Measurements from ENCODE around the gene STK11IP. TPM values are rescaled to one million over a fixed set of nuclear protein-coding genes. Genes with fewer than 3 reads are reported as not detected.

The STK11IP gene
- total and polyA plus RNA-seq, 2 of the 4 experiments (the other 2 are of a cell fraction): 14.5 to 19.7 TPM

DNA sequence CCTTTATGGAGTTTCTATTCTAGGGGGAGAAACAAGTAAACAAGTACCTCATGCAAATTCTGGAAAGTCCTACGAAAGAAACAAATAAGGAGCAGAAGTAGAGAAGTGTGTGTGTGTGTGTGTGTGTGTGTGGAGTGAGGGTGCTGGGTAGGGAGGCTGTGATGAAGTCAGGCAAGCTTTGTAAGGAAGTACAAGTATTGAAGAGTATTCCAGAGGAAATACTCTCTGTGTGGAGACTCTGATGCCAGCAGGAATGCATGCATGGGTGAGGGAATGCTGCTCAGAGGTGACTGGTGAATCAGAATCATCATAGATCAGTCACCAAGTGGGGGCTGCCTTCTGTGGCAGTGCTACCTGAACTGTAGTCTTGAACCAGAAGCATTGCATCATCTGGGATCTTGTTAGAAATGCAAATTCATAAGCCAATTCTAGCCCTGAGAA, 64.3 kb downstream of the STK11IP start (continued):
- TF ChIP-seq, protein P1, sequence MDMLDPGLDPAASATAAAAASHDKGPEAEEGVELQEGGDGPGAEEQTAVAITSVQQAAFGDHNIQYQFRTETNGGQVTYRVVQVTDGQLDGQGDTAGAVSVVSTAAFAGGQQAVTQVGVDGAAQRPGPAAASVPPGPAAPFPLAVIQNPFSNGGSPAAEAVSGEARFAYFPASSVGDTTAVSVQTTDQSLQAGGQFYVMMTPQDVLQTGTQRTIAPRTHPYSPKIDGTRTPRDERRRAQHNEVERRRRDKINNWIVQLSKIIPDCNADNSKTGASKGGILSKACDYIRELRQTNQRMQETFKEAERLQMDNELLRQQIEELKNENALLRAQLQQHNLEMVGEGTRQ (IDR thresholded peaks at IDR 0.05; ENCODE audit: low read depth, low read length): no peak
- TF ChIP-seq RCOR1 (IDR thresholded peaks at IDR 0.05; ENCODE audit: insufficient replicate concordance, low read length) (no peak), MAFK (IDR thresholded peaks at IDR 0.05; ENCODE audit: low read depth, low read length) (no peak), RAD21 (IDR thresholded peaks at IDR 0.05; ENCODE audit: low read length) (no peak)

DNA sequence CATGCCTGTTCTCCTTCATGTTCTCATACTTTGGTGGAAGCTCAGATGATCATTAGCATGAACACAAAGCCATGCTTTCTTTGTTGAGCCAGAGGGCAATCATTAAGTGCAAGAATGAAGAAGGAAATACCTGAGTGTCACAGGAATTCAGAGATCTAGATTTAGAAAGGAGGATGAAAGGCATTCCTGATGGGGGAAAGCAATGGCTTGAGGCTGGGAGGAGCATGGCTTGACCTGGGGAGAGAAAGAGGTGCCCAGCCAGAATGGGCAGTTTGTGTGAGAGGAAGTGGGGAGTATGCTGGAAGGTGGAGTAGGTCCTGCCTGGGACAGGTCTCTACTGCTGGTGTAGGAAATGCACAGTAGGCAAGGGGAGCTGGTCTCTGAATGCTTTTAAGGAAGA, 64.9 kb downstream of the STK11IP start:
- Histone ChIP-seq H3K4me3 (ENCODE audit: insufficient read depth, low read depth, low read length) (no peak overlapping the region), H4K8ac (ENCODE audit: low read depth in 2 of 2, low read length in 2 of 2) (0 out of 4 replicates have a peak overlapping the region, but pooled peaks of 1 of the 2 experiments have one; percentile 35), H2BK20ac (ENCODE audit: low read depth, low read length) (no peak overlapping the region), H3K9ac (ENCODE audit: low read depth, low read length) (no peak overlapping the region), H3K18ac (ENCODE audit: low read depth, low read length) (no peak overlapping the region), H4K91ac (ENCODE audit: insufficient read depth, low read depth, low read length) (no peak overlapping the region), H2AK9ac (replicated peaks; ENCODE audit: low read depth, low read length, poor library complexity) (no peak overlapping the region), H2BK15ac (ENCODE audit: low read depth, low read length) (no peak overlapping the region), H2AK5ac (ENCODE audit: low read depth, low read length) (no peak overlapping the region), H3K14ac (replicated peaks; ENCODE audit: low read depth, low read length) (no peak overlapping the region; the same call in 1 of the 2 replicates), H3K9me1 (ENCODE audit: insufficient read depth, low read length) (no peaks in the 10 kb centered on the region), H3K79me1 (ENCODE audit: low read depth in 1 of 2, low read length in 2 of 2) (no peaks in the 10 kb centered on the region), H3K27me3 (ENCODE audit: control insufficient read depth, insufficient read depth, low read length) (peaks cover 12% of the 10 kb centered on the region), H2BK5ac (ENCODE audit: low read depth, low read length, poor library complexity, severe bottlenecking) (no peak overlapping the region), H3K4me1 (ENCODE audit: control insufficient read depth, insufficient read depth, low read length) (peaks cover 4% of the 10 kb centered on the region; the same call in 1 of the 2 replicates), H4K5ac (ENCODE audit: low read depth, low read length) (no peak overlapping the region), H2AFZ (replicated peaks; ENCODE audit: low read length, poor library complexity) (peak overlapping the region; percentile 56), H3K36me3 (ENCODE audit: control insufficient read depth, insufficient read depth, low read length) (no peaks in the 10 kb centered on the region), H3K27ac (ENCODE audit: insufficient read depth, low read length) (no peak overlapping the region), H4K20me1 (ENCODE audit: insufficient read depth, low read length) (no peaks in the 10 kb centered on the region), H3K23ac (ENCODE audit: low read depth, low read length) (no peak overlapping the region; the same call in 1 of the 2 replicates), H3K56ac (ENCODE audit: extremely low read depth, insufficient read depth, low read length) (no peak overlapping the region), H2BK120ac (ENCODE audit: low read depth, low read length) (no peak overlapping the region), H3K4ac (ENCODE audit: low read depth, low read length) (no peak overlapping the region), H3K9me3 (ENCODE audit: control insufficient read depth, insufficient read depth, low read length) (peaks cover 4% of the 10 kb centered on the region), H3K4me2 (ENCODE audit: low read depth, low read length) (no peak overlapping the region)
- BruUV-seq (replicated peaks): no TSS peak
- ChIA-PET CTCF (no interaction called here), POLR2A (ENCODE audit: unreplicated experiment) (no interaction called here)
- in situ Hi-C loops (cut with MboI; ENCODE audit: low sequenced_read_pairs) (no loop called here), dilution Hi-C loops (cut with HindIII; ENCODE audit: low sequenced_read_pairs, unreplicated experiment) (no loop called here), intact Hi-C loops (cut with micrococcal nuclease) (no loop called here)
- DNase-seq: no peak
- ATAC-seq (ENCODE audit: low read depth): no peak
- TF ChIP-seq CHD1 (IDR thresholded peaks at IDR 0.05; ENCODE audit: low read depth, low read length) (no peak), MXI1 (IDR thresholded peaks at IDR 0.05; ENCODE audit: borderline replicate concordance, low read depth, low read length) (no peak), NFE2L2 (IDR thresholded peaks at IDR 0.05; ENCODE audit: low read depth, low read length) (no peak), SMC3 (IDR thresholded peaks at IDR 0.05; ENCODE audit: low read depth, low read length) (no peak), BHLHE40 (IDR thresholded peaks at IDR 0.05; ENCODE audit: low read depth, low read length) (no peak), FOS (IDR thresholded peaks at IDR 0.05; ENCODE audit: low read depth, low read length) (no peak), MAZ (IDR thresholded peaks at IDR 0.05; ENCODE audit: borderline replicate concordance, low read depth, low read length) (no peak), RFX5 (IDR thresholded peaks at IDR 0.05; ENCODE audit: low read depth, low read length) (no peak), RCOR1 (IDR thresholded peaks at IDR 0.05; ENCODE audit: insufficient replicate concordance, low read length) (no peak)
- TF ChIP-seq, protein P2, sequence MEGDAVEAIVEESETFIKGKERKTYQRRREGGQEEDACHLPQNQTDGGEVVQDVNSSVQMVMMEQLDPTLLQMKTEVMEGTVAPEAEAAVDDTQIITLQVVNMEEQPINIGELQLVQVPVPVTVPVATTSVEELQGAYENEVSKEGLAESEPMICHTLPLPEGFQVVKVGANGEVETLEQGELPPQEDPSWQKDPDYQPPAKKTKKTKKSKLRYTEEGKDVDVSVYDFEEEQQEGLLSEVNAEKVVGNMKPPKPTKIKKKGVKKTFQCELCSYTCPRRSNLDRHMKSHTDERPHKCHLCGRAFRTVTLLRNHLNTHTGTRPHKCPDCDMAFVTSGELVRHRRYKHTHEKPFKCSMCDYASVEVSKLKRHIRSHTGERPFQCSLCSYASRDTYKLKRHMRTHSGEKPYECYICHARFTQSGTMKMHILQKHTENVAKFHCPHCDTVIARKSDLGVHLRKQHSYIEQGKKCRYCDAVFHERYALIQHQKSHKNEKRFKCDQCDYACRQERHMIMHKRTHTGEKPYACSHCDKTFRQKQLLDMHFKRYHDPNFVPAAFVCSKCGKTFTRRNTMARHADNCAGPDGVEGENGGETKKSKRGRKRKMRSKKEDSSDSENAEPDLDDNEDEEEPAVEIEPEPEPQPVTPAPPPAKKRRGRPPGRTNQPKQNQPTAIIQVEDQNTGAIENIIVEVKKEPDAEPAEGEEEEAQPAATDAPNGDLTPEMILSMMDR (conservative IDR thresholded peaks at IDR 0.05; ENCODE audit: low read depth, low read length): no peak
- TF ChIP-seq, protein P3, sequence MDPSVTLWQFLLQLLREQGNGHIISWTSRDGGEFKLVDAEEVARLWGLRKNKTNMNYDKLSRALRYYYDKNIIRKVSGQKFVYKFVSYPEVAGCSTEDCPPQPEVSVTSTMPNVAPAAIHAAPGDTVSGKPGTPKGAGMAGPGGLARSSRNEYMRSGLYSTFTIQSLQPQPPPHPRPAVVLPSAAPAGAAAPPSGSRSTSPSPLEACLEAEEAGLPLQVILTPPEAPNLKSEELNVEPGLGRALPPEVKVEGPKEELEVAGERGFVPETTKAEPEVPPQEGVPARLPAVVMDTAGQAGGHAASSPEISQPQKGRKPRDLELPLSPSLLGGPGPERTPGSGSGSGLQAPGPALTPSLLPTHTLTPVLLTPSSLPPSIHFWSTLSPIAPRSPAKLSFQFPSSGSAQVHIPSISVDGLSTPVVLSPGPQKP (IDR thresholded peaks at IDR 0.05; ENCODE audit: borderline replicate concordance, low read depth, low read length): no peak

Data from IMR-90 (cell line).